NCI-H2227 (cell line): ENCODE results near the gene CDH23.

Experiments
- DNase-seq: peaks from one replicate; lab custom pipeline; 2025; ENCODE audit not compliant: unreplicated experiment; lab: John Stamatoyannopoulos, UW

CDH23 gene

DNA sequence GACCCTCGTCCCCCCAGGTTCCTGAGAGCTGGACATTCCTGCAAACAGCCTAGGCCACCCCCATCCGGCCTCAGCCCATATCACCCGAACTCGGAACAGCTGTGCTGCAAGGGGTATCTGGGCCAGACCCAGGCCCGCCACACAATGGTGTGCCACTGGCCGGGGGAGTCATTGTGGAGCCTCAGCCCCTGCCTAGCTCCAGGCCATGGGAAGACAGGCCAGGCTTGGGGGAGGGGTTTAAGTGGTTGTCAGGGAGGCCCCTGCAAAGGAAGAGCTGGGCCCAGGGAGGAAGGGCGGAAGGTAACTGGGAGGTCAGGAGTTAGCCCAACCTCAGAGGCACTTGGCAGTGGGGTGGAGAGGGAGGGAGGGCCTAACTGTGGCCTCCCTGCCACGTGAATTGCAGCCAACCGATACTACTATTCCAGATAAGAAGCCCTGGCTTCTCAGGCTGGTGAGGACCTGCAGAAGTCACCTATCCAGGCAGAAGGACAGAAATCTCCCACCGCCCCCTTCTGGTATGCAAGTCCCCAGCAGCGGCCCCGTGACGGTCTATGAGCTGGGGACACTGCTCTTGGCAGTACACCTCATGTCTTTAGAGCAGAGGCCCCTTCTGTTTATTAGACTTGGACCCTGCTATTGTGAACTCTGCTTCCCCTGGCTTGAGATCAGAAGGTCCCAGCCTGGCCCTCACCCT lies 349.8 kb downstream of the CDH23 start:
- DNase-seq = no peak

DNA sequence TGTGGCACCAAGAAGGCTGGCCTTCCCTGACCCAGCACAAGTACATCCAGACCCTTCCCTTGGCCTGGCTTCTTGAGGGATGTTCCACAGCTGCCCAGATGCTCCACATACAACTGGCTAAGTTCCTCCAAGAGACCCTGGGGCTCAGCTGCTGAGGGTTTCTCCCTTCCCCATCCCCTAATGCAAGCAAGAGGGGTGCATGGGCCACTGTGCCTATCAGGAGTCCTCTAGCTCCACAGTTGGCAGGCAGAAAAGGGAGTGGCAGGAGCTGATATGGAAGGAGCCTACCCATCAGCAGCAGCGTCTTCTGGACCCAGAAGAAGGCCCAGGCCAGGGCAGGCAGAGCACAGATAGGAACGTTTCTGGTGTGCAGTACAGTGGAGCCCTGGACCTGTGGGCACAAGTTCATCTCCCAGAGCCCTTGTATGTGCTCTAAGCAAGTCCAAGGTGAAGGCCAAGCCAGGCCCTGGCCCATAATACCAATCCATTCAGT lies 350.4 kb downstream of the CDH23 start:
- DNase-seq = no peak

DNA sequence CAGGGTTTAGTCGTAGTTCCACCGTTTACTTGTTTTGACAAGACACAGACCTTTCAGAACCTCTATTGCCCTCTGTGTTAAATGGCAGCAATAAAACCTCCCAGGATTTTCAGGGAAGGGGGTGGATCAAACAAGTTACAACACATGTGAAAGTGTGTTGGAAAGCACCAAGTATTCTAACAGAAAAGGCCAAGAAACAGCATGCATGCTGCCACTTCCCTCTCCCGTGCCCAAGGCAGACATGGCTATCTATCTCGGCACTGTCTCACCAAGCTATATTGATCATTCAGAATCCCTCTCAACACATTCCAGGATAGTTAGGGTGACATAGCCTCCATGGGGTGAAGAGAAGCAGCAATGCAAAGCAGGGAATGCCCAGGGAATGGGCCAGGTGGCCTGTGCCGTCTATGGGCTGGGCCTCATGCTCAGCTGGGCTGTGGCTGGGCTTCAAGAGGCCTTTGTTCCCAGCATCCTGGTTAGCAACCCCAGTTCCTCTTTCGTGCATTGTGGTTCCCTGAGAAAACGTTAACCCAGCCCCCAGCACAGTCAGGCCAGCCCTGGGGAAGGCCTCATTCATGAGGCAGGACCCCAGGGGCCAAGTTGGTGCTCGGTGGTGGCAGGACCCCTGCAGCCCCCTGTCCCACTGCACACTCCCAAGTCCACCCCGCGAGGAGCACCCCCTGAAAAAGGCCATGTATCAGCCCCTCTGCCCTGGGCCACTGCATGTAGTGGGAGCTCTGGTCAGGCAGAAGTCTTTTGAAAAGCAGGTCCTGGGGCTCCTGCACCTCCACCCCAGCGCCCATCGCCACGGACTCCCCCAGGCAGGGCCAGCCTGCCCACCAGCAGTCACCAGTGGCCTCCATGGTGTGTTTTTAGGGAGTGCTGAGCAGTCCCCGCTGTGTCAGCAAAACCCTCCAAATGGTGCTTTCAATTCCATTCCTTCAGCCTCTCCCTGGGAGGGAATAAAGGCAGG lies 351.1 kb downstream of the CDH23 start:
- no peak for DNase-seq

DNA sequence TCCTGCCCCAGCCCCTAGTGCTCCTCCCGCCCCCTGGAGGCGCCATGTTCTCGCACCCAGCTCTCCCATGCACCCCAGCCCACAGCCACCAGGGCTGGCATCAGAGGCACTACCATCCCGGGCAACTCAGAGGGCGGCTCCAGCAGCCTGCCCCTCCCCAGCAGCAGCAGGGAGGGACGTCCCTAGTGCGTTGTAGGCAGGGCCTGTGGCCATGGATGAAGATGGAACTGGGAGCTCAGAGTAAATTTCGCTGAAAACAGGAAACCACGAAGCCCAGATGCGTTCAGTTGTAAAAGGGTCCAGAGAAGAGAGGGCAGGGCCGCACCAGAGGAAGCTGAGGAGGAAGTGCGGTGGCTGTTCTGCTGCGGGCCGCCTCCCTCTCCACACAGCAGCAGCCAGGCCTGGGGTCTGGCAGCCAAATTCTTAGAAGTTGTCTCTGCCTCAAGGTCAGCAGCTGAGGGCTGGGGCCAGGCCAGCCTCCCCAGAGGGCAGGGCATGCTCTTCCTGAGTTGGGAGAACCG lies 352.0 kb downstream of the CDH23 start:
- DNase-seq = no peak

DNA sequence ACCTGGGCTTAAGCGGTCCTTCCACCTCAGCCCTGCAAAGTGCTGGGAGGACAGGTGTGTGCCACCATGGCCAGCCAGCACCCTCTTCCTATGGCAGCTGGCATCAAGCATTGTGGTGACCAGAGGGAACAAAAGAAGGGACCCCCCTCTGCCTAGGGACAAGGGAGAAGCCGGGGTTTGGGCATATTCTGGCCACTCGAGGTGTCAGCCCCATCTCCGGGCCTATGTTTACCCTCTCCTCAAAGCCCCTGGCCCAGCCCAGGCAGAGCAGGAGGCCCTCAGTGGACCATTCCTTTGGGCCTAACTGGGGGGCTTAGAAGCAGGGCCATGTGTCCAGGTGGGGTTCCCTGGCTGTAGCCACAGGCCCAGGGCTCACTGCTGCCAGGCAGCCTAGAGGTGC lies 352.7 kb downstream of the CDH23 start:
- DNase-seq = no peak

DNA sequence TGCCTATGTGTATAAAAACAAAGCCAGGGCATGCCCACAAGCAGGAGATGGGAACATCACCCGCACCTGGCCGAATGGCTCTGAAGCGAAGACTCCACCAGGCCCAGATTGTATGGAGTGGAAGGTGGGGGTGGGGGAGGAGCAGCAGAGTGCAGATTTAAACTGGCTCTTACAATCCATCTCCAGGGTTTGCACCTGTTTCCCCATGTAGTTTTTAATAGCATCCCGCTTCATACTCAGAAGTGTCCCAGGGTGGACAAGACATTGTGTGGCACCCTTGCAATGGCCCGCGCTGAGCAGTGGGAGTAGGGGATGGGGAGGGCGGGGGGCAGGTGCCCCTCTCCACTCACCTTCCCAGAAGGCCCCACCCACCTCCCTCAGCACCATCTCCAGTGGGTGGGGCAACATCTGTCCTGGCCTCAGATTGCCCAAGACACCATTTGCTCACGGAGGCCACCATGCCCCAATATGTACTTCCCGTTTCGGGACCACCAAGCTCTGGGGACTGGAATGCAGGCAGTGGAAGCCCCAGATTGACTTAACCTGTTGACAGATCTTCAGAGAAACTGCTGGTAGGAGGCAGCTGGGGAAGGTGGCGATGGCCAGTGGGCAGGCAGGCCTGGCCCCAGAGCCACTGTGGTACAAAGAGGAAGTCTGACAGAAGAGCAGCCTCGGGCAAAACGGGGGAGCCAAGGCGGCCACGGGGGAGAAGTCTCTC lies 353.6 kb downstream of the CDH23 start:
- no peak for DNase-seq

DNA sequence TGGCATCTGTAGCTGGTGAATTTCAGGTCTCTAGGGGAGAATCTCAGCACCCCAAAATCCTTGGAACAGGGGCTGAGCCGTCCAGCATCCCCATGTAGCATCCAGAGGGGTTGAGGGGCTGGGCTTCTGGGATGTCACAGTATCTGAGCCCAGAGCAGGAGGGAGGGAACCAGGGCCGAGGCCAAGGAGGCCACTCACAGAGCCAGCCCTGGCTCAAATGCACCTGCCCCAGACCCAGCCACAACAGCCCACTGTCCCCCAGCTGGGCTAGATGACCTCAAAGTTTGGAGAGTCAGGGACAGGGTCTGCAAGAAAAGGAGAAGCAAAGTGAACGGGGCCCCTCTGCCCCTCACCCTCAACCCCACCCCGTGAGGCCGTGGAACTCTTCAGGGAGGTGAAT lies 354.3 kb downstream of the CDH23 start:
- DNase-seq = no peak

DNA sequence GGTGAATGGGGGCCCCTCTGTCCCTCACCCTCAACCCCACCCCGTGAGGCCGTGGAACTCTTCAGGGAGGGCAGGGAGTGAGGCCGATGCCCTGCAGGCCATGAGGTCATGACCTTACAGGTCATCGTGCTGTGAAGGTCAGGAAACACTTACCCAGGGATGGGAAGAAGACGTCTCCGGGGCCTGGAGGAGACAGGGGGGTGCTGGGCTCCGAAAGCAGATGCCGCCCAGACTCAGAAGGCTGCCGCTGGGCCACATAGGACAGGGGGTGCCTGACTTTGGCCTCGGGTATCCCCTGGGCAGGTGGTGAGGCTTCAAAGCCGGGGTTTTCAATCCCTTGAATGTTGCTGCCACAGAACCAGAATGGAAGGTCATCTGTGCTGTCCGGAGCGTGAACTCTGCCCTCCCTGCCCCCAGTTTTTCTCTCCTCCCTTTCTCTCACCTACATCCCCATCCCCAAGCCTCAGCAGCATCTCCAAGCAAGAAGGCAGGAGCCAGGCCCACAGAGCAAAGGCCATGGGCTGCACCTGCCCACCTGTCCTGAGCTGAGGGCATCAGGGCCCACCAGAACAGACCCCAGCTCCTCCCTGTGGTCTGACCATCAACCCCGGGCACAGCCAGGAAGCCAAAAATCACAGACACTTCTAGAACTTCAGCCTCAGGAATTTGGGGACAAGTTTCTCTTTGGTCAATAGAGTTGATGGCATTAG lies 354.9 kb downstream of the CDH23 start:
- no peak for DNase-seq

DNA sequence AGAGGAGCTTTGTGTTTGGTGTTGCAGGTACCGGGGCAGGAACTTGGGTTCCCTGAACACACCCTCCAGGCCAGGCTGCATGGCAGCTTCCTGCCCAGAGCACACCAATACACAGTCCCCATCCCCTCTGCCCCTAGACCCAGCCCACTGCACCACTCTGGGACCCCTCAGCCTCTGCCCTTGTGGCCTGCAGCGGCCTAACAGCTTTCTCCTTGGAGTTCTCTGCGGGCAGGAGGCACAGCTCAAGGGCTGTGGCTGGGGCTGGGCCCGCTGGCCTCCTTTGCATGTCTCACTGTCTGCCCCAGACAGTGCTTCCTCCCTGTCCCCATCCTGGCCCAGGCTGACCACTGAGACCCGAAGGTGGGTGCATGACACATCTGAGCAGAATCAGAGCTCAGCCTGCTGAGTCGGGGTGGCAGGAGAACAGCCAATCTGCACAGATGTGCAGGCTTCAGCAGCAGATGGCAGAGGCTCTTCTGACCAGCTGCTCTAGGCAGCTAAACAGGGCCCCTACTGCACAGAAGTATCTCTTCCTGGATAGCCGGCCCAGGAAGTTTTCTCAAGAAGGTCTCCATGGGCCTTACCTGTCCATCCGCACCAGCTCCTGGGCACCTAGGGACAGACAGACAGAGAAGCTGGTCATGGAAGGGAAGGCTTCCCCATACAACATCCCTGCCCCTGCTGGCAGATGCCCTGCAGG lies 355.8 kb downstream of the CDH23 start:
- DNase-seq = no peak

DNA sequence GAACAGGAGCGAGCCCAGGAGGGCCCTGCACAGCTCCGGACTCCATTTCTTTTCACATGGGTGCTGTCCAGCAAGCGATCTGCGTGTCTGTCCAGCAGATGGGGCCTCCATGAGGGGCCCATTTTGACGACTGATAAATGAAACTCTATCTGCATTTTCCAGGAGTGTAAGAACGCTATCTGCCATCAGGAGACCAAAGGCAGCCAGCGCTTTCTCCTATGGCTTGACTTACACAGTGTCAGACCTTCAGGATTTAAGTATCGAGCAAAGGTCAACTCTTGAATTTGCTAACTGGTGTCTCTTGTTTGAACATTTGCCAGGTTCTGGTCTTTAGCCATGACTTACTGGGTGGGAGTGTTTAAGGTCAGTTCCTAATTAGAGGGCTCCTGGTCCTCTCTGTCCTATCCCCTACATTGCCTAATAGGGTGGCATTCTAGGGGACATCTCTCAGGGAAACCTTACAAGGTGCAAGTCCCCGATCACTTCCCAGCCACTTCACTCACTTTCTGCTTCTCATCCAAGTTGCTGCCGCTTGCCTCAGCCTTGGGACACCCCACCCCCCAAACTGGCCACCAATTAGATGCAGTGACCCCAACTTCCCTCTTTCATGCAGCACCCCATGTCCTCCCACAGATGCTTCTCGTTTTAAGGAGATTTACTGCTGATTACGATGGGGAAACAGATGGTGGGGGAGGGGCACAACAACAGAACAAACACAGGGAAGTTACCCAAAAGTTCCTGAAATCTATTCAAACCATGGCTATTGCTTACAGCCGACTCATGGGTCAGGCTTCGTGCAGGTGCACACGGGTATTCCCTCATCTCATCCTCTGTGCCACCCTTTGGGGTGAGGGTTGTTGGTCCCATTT lies 356.6 kb downstream of the CDH23 start:
- no peak for DNase-seq

DNA sequence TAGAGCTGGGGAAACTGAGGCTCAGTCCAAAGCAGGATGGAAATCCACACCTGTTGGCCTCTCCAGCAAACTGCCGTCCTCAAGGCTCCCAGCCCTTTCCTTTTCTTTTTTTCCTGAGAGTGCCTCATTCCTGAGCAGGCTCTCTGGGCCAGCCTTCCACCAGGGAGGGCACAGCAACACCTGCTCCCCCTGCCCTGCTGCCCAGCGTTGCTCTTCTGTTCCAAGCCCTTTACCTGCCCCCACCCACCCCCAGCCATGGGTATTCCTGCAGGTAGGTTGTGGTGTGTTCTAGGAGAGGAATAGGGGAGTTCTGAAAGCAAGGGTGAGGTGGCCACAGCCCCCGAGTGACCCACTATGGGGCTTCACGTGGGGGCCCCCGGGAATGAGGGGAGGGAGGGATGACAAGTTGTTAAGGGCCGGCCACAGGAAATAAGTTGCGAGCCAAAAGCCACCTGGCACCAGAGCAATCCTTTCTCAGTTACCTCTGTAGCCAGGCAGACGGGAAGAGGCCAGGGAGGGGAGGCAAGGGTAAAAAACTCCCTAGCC lies 357.3 kb downstream of the CDH23 start:
- no peak for DNase-seq

DNA sequence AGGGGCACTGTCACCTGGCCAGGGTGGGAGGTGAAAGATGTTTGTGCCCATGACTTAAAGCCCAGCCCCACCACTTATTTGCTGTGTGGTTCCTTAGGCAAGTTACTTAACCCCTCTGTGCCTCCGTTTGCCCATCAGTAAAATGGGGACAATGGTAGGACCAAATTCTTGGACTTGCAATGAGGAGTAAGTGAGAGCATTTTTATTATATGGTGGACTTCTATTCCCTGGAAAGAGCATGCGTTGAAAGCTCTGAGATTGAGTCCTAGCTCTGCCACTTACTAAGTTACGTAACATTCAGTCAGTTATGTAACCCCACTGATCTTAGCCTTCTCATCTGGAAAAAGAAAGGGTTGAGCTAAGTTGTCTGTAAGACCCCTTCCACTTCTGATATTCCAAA lies 357.8 kb downstream of the CDH23 start:
- no peak for DNase-seq

DNA sequence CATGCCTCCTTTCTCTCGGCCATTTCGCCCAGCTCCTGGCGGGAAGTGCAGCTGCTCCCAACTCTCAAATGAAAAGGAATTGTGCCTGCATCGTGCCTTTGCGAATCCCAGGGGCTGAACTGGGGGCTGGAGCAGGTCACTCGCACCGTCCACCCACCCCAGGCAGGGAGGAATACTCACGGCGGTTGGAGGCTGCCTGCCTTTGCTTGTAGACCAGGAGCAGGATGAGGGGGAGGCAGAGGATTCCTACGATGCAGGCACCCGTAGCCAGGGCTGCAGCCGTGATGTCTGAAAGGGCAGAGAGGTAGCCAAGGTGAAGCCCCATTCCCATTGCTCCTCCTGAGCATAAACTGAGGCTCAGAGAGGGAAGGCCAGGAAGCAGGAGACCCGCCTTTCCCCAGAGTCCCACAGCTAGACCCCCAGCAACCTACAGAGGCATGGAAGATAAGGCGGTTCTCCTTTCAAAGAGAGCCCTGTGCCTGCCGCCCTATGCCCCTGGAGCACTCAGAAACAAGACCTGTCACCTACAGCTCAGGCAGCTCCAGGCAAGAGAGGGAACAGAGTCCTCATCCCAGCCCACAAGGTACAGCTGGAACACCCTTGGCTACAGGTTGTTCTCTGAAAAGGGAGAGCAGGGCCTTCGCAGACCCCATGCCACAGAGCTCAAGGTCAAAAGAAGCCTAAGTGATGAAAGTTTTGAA lies 358.6 kb downstream of the CDH23 start:
- no peak for DNase-seq

DNA sequence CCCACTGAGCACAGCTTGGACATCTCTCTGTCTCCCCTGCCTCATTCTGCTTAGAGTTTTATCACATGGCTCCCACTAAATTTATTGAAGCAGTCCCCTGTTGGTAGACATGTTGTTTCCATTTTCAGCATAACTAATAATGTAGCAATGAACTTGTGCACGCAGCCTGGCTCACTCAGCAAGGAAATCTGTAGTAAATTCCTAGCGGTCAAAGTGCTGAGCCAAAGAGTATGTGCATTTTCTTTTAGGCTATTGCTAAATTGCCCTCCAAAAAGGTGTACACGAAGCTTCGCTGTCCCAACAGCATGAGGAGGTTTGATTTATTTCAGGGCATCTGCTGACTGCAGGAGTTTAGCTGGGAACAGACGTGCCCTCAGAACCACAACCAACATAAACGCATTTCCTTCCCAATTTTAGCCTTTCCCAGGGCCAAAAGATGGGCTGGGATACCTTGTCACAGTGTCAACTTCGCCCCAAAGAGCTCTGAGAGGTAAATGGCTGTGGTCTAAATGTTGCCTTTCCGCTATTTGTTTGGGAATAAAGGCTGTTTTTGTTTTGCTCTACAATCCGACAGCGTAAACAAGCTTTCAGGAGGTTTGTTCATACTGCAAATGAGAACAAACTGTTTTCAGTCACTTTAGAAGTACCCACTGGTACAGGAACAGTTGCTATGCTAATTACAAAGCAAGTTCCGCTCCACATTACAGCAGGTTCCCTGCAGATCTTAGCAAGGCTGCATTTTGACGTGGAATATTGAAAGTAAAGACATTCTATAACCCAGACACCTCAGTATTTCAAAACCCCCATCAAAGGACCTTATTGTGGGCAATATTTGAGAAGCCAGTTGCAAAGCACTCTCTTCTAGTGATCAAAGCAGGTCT lies 359.8 kb downstream of the CDH23 start:
- no peak for DNase-seq

DNA sequence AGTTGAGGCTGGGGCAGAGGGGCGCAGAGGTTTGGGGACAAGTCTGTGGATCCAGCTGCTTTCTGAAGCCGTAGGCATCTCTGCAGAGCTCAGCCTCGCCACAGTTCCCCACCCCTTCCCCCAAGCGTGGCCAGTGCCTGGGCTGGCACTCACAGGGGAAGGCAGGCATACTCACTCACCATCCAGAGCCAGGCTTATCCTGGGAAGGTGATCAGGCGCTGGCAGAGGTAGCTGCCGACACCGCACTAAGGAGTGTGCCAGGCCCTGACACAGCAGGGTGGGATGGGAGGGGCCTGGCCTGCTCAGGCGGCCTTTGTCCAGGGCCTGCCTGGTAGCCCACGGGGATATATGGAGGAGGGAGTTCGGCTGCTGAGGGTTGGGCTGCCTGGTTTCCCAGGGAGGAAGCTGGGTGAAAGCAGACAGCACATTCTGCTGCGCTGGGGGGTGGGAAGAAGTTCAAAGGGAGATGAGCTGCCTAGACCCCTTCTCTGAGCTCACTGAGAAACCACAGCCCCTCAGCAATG lies 360.7 kb downstream of the CDH23 start:
- no peak for DNase-seq

DNA sequence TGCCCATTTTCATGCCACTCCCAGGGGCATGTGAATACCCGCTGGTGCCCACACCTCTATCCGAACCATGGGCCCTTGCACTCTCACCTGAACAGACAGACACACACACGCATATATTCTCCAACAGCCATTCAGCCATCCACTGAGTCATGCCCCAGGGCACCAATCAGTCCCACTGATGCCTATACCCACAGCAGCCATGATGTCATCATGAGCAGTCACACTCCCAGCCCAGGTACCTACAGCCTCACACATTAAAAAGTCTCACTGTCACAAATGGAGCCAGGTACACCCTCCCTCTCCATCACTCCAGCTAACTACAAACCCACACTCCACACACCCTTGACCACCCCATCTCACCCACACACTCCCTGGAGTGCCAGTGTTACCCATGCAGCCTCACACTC lies 364.4 kb downstream of the CDH23 start:
- DNase-seq = no peak

DNA sequence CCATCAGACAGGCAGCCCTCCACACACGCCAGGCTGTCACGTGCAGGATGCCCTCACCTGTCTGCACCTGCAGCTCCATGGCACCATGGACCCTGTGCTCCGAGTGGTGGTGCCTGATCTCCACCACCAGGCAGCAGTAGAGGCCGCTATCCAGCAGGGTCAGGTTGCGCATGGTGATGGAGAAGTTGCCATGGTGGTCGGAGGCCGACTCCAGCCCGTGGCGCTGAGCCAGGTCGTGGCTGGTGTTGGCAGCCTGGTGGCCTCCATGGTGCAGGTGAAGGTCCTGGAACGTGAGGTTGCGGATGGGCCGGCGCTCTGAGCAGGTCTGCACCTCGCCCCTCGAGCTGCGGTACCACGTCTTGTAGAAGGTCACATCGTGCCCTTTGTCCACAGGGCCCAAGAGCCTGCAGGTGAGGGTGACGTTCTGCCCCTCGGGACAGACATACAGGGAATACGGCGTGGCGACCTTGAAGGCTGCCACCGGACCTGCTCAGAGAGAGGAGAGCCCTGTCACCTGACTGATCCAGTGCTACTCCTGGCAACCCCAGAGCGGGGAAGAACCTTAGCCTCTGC lies 364.9 kb downstream of the CDH23 start:
- no peak for DNase-seq
